HEK293T (cell line): ENCODE data around the gene RAB7B.

Experiments
- ARNT ChIP-seq: fragments of 450-650 bp; IDR thresholded peaks from 2 replicates; pipeline ENCODE4 v1.6.1; 2017; ENCODE audit warnings: mild to moderate bottlenecking
- ELF4 ChIP-seq: fragments of 450-650 bp; IDR thresholded peaks from 2 replicates; pipeline ENCODE4 v1.6.1; 2017; ENCODE audit warnings: antibody characterized with exemption
- FOXA1 ChIP-seq: fragments of 450-650 bp; IDR thresholded peaks from 2 replicates; pipeline ENCODE4 v1.6.1; 2016; ENCODE audit warnings: mild to moderate bottlenecking
- FOXK2 ChIP-seq: fragments of 450-650 bp; IDR thresholded peaks from 2 replicates; pipeline ENCODE4 v1.6.1; 2016; ENCODE audit warnings: mild to moderate bottlenecking
- FOXM1 ChIP-seq: fragments of 450-650 bp; IDR thresholded peaks from 2 replicates; pipeline ENCODE4 v1.6.1; 2017; ENCODE audit warnings: mild to moderate bottlenecking, borderline replicate concordance
- HDGF ChIP-seq: fragments of 450-650 bp; IDR thresholded peaks from 2 replicates; pipeline ENCODE4 v1.6.1; 2017; ENCODE audit warnings: antibody characterized with exemption, borderline replicate concordance
- L3MBTL2 ChIP-seq: fragments of 450-650 bp; conservative IDR thresholded peaks from 2 replicates; pipeline ENCODE4 v1.6.1; 2016; ENCODE audit warnings: mild to moderate bottlenecking
- NFRKB ChIP-seq: fragments of 450-650 bp; IDR thresholded peaks from 2 replicates; pipeline ENCODE4 v1.6.1; 2016; ENCODE audit warnings: mild to moderate bottlenecking, moderate library complexity
- SP1 ChIP-seq: fragments of 450-650 bp; IDR thresholded peaks from 2 replicates; pipeline ENCODE4 v1.6.1; 2017
- TARDBP ChIP-seq: fragments of 450-650 bp; IDR thresholded peaks from 2 replicates; pipeline ENCODE4 v1.6.1; 2016
- ZNF384 ChIP-seq: fragments of 450-650 bp; IDR thresholded peaks from 2 replicates; pipeline ENCODE4 v1.6.1; 2016
- TF ChIP-seq, protein P1 (sequence below): fragments of 450-650 bp; IDR thresholded peaks from 2 replicates; pipeline ENCODE4 v1.6.1; 2016

DNA sequence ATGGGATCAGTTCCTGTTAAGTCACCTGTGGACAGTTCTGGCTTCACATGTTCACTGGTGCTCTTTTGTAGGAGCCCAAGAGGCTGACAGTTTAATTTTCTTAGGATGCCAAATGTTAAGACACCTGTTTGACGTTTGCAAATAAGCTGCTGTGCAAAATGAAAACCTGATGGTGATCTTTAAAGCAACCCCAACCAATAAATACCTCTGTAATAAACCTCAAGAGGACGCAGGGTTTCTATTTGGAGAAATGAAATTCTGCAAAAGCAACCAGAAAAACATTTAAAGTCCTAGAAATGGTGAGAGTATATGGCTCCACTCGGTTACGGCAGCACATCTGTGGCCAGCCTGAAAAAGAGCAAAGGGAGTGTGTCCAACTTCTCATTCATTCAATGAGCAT is 44.1 kb upstream of the RAB7B start:
- TF ChIP-seq TARDBP: no peak
- no peak for TF ChIP-seq FOXA1
- no peak for TF ChIP-seq FOXK2
- TF ChIP-seq SP1: no peak
- TF ChIP-seq NFRKB: no peak
- no peak for TF ChIP-seq ARNT
- TF ChIP-seq, protein P1, sequence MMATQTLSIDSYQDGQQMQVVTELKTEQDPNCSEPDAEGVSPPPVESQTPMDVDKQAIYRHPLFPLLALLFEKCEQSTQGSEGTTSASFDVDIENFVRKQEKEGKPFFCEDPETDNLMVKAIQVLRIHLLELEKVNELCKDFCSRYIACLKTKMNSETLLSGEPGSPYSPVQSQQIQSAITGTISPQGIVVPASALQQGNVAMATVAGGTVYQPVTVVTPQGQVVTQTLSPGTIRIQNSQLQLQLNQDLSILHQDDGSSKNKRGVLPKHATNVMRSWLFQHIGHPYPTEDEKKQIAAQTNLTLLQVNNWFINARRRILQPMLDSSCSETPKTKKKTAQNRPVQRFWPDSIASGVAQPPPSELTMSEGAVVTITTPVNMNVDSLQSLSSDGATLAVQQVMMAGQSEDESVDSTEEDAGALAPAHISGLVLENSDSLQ: no peak
- no peak for TF ChIP-seq HDGF
- no peak for TF ChIP-seq L3MBTL2
- no peak for TF ChIP-seq ELF4
- no peak for TF ChIP-seq ZNF384
- no peak for TF ChIP-seq FOXM1
